Spleen (tissue), 13 donors: Measurements from ENCODE around the gene POLDIP3. TPM values are rescaled to one million over a fixed set of nuclear protein-coding genes. Genes with fewer than 3 reads are reported as not detected.

Source experiments
- DNase-seq: peaks from one replicate; pipeline ENCODE4 v3.0.0-alpha.2; 2020
- H3K27ac ChIP-seq, 8 donors: fragments of 200-600 bp; sonication (generic) in 7 of 8; 1 replicate in 4 of 8; 2 replicates in 4 of 8; pipeline versions ENCODE4 v1.5.0 to v1.8.0; 2016 to 2021; ENCODE audit warnings: inconsistent platforms in 4 of 8, mild to moderate bottlenecking in 4 of 8, moderate library complexity in 1 of 8
- H3K27me3 ChIP-seq, 7 donors: fragments of 200-600 bp; sonication (generic) in 6 of 7; replicated peaks in 1 of 7; 1 replicate in 4 of 7; 2 replicates in 3 of 7; pipeline versions ENCODE4 v1.5.0 to v1.8.0; 2016 to 2021; ENCODE audit warnings: inconsistent platforms in 3 of 7, mild to moderate bottlenecking in 1 of 7
- H3K36me3 ChIP-seq, 6 donors: fragments of 200-600 bp; sonication (generic) in 5 of 6; 1 replicate in 4 of 6; 2 replicates in 2 of 6; pipeline versions ENCODE4 v1.5.0 to v1.8.0; 2016 to 2021; ENCODE audit warnings: inconsistent platforms in 2 of 6
- H3K4me1 ChIP-seq, 6 donors: fragments of 200-600 bp; sonication (generic) in 5 of 6; 1 replicate in 3 of 6; 2 replicates in 3 of 6; pipeline versions ENCODE4 v1.5.0 to v1.8.0; 2016 to 2021; ENCODE audit warnings: inconsistent platforms in 3 of 6
- H3K4me3 ChIP-seq, 8 donors: fragments of 200-600 bp; sonication (generic) in 7 of 8; 1 replicate in 4 of 8; 2 replicates in 4 of 8; pipeline versions ENCODE4 v1.5.0 to v1.8.0; 2016 to 2021; ENCODE audit warnings: inconsistent platforms in 4 of 8, mild to moderate bottlenecking in 4 of 8, moderate library complexity in 2 of 8
- H3K9me3 ChIP-seq, 8 donors: fragments of 200-600 bp; sonication (generic) in 7 of 8; 1 replicate in 4 of 8; 2 replicates in 4 of 8; pipeline versions ENCODE4 v1.5.0 to v1.8.0; 2016 to 2021; ENCODE audit warnings: inconsistent platforms in 4 of 8
- POLR2A ChIP-seq, 3 donors: fragments of 450-650 bp; IDR thresholded peaks; one replicate each; pipeline ENCODE4 v1.5.1; 2017; ENCODE audit warnings: antibody characterized with exemption in 3 of 3, mild to moderate bottlenecking in 1 of 3
- POLR2AphosphoS5 ChIP-seq, 3 donors: sonication (generic); formaldehyde crosslinking; IDR thresholded peaks; one replicate each; pipeline ENCODE4 v1.5.1; 2017; ENCODE audit warnings: antibody characterized with exemption in 3 of 3
- WGBS, 5 donors: extraction: QIAGEN DNeasy Blood & Tissue Kit in 3 of 5; methylation state at CpG; one replicate each; pipeline versions ENCODE4 v1.1.5 to v1.1.7; 2013 to 2018; 5-methylcytosine and 5-hydroxymethylcytosine counted together
- intact Hi-C: fragments of 100-400 bp; cut with DNase I; formaldehyde crosslinking; loops from one replicate; pipeline ENCODE4 v1.15.0; 2023; ENCODE audit warnings: low total_unique reads
- long read RNA-seq, 2 donors: transcript quantifications; one replicate each; lab custom pipeline, GENCODE V29; 2026
- polyA plus RNA-seq, 3 donors: library from polyadenylated mRNA; stranded (reverse); fragments of 200-250 nt; gene quantifications; one replicate each; pipeline ENCODE4 v1.2.1, GENCODE V29; 2013
- total RNA-seq, 7 donors: library from RNA; depleted of rRNA in 3 of 7; stranded (reverse); fragments of >200 nt in 3 of 7; fragmentation: NEBNext Ultra II Directional in 4 of 7; extraction: Animal tissue kit (Norgen Biotek cat#: 25700) in 4 of 7; gene quantifications; one replicate each; pipeline versions ENCODE4 v1.1.0 to v1.2.1, GENCODE V29; 2016 to 2021
- TF ChIP-seq, protein P1 (sequence below), 11 experiments: fragments of 200-600 bp in 7 of 11; fragments of 450-650 bp in 4 of 11; sonication (generic) in 4 of 11; IDR thresholded peaks in 8 of 11; conservative IDR thresholded peaks in 3 of 11; 1 replicate in 7 of 11; 2 replicates in 4 of 11; pipeline versions ENCODE4 v1.4.0 to v1.8.0; 2016 to 2021; ENCODE audit warnings: antibody characterized with exemption in 11 of 11, inconsistent platforms in 4 of 11, mild to moderate bottlenecking in 1 of 11
- donor health status: healthy with polysubstance abuse.
- donor health status: DM: no; HTN: no; CAD: no; lungs with moderate emphysema.
- donor health status: DM: no; HTN: no; CAD: no.
- donor health status: Bipolar disorder and iron deficiency.
- donor health status: healthy.
- donor health status: DM: no; HTN: no; CAD: no.
- donor health status: DM: yes; HTN: yes; CAD: no.

Gene POLDIP3, protein sequence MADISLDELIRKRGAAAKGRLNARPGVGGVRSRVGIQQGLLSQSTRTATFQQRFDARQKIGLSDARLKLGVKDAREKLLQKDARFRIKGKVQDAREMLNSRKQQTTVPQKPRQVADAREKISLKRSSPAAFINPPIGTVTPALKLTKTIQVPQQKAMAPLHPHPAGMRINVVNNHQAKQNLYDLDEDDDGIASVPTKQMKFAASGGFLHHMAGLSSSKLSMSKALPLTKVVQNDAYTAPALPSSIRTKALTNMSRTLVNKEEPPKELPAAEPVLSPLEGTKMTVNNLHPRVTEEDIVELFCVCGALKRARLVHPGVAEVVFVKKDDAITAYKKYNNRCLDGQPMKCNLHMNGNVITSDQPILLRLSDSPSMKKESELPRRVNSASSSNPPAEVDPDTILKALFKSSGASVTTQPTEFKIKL
- 10 to 100 TPM; 37.0 to 64.7 (median 59.2) TPM for total RNA-seq
- 10 to 100 TPM; 17.5 to 29.4 (median 23.3) TPM for polyA plus RNA-seq
- long read RNA-seq, donor 1, transcript POLDIP3-201 (9 exons, 3,441 nt): major isoform, 18 of 19 reads
- long read RNA-seq, donor 1, partial matches to known transcripts: 0 of 19 reads
- long read RNA-seq, donor 1, other reads (novel, unspliced or antisense): 0 of 19 reads
- long read RNA-seq, donor 2, transcript POLDIP3-201 (9 exons, 3,441 nt): major isoform, 18 of 22 reads
- long read RNA-seq, donor 2, partial matches to known transcripts: 0 of 22 reads
- long read RNA-seq, donor 2, other reads (novel, unspliced or antisense): 0 of 22 reads

DNA sequence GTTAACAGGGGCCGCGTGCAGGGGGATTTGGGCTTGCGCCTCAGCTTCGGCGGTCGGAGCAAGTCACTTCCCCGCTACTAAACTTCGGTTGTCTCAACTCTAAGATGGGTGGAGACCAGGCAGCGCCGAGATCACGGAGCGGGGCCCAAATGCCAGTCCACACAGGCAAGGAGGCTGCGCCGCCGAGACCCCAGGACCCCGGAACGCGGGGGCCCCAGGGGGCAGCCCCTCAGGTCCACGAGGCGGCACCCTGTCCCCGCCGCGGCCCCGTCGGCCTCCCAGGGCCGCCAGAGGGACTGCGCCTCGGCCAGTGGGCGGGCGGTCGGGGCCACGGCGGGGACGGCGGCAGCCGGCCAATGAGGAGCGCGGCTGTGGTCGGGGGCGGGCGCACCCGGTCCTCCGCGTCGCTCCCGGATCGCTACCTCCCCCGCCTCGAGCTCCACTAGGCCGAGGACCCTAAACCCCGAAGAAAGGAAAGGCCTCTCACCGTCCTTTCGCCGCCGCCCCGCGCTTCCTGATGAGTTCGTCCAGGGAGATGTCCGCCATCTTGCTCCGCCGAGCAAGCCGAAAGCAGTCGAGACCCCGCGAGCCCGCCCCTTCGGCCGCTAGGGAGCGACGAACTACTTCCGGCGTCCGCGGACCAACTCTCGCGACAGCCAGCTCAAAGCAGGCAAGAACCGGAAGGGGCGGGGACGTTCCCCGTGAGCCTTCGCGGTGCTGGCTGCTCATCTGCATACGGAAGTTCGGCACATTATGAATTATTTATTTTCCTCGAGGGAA, at the start of gene POLDIP3:
Gene POLDIP3 (minus strand): TSS at position 572 of the 780 bp plus-strand sequence. CDS start 26 bp downstream, at position 546.
- intact Hi-C loops: no loop called here
- 1% methylated on average over 48 to 85 of the region's 85 CpGs for WGBS, 5 donors
- TF ChIP-seq POLR2A (IDR thresholded peaks at IDR 0.05) (peak in 2 of 3 donors; percentile 2 to 6), POLR2AphosphoS5 (IDR thresholded peaks at IDR 0.05) (peak in 2 of 3 donors; percentile 92 to 97)
- TF ChIP-seq, protein P1, sequence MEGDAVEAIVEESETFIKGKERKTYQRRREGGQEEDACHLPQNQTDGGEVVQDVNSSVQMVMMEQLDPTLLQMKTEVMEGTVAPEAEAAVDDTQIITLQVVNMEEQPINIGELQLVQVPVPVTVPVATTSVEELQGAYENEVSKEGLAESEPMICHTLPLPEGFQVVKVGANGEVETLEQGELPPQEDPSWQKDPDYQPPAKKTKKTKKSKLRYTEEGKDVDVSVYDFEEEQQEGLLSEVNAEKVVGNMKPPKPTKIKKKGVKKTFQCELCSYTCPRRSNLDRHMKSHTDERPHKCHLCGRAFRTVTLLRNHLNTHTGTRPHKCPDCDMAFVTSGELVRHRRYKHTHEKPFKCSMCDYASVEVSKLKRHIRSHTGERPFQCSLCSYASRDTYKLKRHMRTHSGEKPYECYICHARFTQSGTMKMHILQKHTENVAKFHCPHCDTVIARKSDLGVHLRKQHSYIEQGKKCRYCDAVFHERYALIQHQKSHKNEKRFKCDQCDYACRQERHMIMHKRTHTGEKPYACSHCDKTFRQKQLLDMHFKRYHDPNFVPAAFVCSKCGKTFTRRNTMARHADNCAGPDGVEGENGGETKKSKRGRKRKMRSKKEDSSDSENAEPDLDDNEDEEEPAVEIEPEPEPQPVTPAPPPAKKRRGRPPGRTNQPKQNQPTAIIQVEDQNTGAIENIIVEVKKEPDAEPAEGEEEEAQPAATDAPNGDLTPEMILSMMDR (IDR thresholded peaks at IDR 0.05 in 8 of 11, conservative IDR thresholded peaks at IDR 0.05 in 3 of 11): peak in 9 of 11 experiments; percentile 46 to 76 (median 67)
- Histone ChIP-seq H3K4me1 (peaks cover 36 to 75% (median 64%) of the 10 kb centered on the region in 6 donors), H3K27me3 (no peaks in the 10 kb centered on the region), H3K9me3 (no peaks in the 10 kb centered on the region), H3K27ac (peak within 1 kb of the TSS; percentile 90 to 99 (median 98)), H3K36me3 (peaks cover 0 to 44% (median 14%) of the 10 kb centered on the region in 6 donors), H3K4me3 (peak within 1 kb of the TSS; percentile 51 to 91 (median 71))
- peak; percentile 99 for DNase-seq

DNA sequence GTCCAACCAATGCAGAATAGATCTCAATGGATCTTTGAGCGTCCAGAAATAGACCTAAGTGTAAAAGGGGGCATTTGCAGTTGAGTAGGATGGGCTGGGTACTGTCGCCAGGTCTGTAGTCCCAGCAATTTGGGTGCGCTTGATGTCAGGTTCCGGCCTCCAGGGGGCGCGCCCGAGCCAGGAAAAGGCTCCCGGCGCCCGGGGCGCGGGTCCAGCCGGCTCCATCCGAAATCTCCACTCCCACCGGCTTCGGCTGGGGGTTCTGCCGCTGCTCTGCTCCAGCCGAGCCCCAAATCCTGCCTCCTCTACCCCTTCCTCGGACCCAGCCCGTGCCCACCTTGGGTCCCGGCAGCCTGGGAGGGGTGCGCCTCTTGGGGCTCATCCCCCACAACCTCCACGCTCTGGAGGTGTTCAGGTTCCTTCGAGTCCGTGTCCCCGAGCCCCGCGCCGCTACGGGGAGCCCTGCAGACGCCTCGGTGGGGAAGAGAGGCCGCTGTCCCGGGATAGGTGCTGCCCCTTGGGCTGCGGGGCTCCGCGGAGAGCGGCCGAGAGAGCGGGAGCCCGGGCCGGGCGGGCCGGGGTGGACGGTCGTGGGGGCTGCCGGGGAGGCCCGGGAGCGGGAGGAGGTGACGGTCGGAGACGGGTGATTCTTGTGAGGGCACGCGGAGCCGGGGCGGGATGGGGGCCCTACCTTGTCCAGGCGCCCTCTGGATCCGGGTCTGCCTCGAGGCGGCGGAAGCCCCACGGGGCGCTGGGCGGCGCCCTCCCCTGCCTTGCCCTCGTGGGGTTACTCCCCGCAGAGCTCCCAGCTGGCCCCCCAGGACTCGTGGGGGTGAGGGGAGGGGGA, 47.5 kb upstream of the POLDIP3 start:
- H3K27ac ChIP-seq: peak overlapping the region in 4 of 8 donors; percentile 12 to 69 (median 28)
- H3K4me3 ChIP-seq: peak overlapping the region; percentile 39 to 68 (median 50)
- TF ChIP-seq POLR2A (IDR thresholded peaks at IDR 0.05): no peak
- TF ChIP-seq, protein P1 (IDR thresholded peaks at IDR 0.05 in 8 of 11, conservative IDR thresholded peaks at IDR 0.05 in 3 of 11): peak; percentile 54 to 92 (median 84)
- TF ChIP-seq POLR2AphosphoS5 (IDR thresholded peaks at IDR 0.05): peak; percentile 39 to 49 (median 49)
- WGBS, 5 donors: 0 to 3% (median 2%) methylated on average over 12 to 68 of the region's 68 CpGs
- no peaks in the 10 kb centered on the region for H3K9me3 ChIP-seq
- H3K4me1 ChIP-seq: peaks cover 0 to 41% (median 23%) of the 10 kb centered on the region in 6 donors
- DNase-seq: peak; percentile 95
- peaks cover 0 to 9% (median 5%) of the 10 kb centered on the region in 7 donors for H3K27me3 ChIP-seq
- no peaks in the 10 kb centered on the region for H3K36me3 ChIP-seq
- intact Hi-C loops: loop anchor here (10.0 kb wide), 1 partner anchor 153 kb away; no protein-coding TSS in a partner anchor

DNA sequence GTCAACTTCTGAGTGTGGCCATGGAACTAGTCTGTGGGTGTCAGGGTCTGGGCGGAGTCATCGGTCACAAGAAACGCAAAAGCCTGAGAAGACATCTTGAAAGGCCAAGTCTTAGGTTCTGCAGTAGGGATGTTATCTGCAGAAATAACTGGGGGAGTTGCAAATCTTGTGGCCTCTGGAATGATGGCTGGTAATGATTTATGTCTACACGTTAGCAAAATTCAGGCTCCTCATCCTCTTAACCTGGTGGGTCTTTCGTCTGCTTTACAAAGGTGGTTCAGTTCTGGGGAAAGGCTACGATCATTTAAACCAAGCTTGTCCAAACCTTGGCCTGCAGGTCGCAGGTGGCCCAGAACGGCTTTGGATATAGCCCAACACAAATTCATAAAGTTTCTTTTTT, 41.9 kb upstream of the POLDIP3 start:
- 90 to 98% (median 95%) methylated on average over 8 of the region's 8 CpGs for WGBS, 5 donors
- Histone ChIP-seq H3K27ac (no peak overlapping the region), H3K36me3 (no peaks in the 10 kb centered on the region), H3K9me3 (no peaks in the 10 kb centered on the region), H3K4me1 (peaks cover 0 to 38% (median 8%) of the 10 kb centered on the region in 6 donors), H3K4me3 (no peak overlapping the region), H3K27me3 (no peaks in the 10 kb centered on the region)
- no peak for DNase-seq
- TF ChIP-seq, protein P1 (IDR thresholded peaks at IDR 0.05 in 8 of 11, conservative IDR thresholded peaks at IDR 0.05 in 3 of 11): no peak
- TF ChIP-seq POLR2AphosphoS5 (IDR thresholded peaks at IDR 0.05) (no peak), POLR2A (IDR thresholded peaks at IDR 0.05) (no peak)
- intact Hi-C loops: no loop called here
